H1 (cell line): Measurements from ENCODE around the gene IFT122. TPM values are rescaled to one million over a fixed set of nuclear protein-coding genes. Genes with fewer than 3 reads are reported as not detected.

Source experiments
- CTCF ChIA-PET: fragments of 300-600 bp; sonication (Branson Sonifier 250); formaldehyde crosslinking; loops from one replicate; lab custom pipeline; 2021; ENCODE audit not compliant: partially characterized antibody; lab: Charles Lee
- POLR2A ChIA-PET: fragments of 300-600 bp; sonication (Branson Sonifier 250); formaldehyde crosslinking; loops from one replicate; lab custom pipeline; 2021; ENCODE audit warnings: inconsistent platforms; ENCODE audit not compliant: partially characterized antibody; lab: Charles Lee
- DNase-seq, 2 experiments: peaks; one replicate each; pipeline versions ENCODE4 v3.0.0 to v3.0.0-alpha.2; 2010 to 2022; ENCODE audit warnings: low spot score in 2 of 2, low read depth in 1 of 2, mixed read lengths in 1 of 2
- FAIRE-seq: peaks from 2 replicates; lab custom pipeline; 2011; peaks lifted over from hg19 to GRCh38; lab: Jason Lieb, UNC
- H2AFZ ChIP-seq: 2 replicates; pipeline ENCODE4 v1.8.1; 2012; ENCODE audit warnings: low read length, inconsistent platforms
- H2AK5ac ChIP-seq: 2 replicates; pipeline ENCODE4 v1.6.1; 2013; ENCODE audit warnings: low read depth, low read length
- H2BK120ac ChIP-seq: replicated peaks from 2 replicates; pipeline ENCODE3; 2013; ENCODE audit warnings: low read depth, low read length, inconsistent platforms
- H2BK12ac ChIP-seq: 2 replicates; pipeline ENCODE4 v1.6.1; 2013; ENCODE audit warnings: low read depth, low read length
- H2BK15ac ChIP-seq: 2 replicates; pipeline ENCODE4 v1.6.1; 2013; ENCODE audit warnings: low read length
- H2BK20ac ChIP-seq: 2 replicates; pipeline ENCODE4 v1.6.1; 2013; ENCODE audit warnings: low read length
- H2BK5ac ChIP-seq: 2 replicates; pipeline ENCODE4 v1.6.1; 2013; ENCODE audit warnings: low read depth, low read length
- H3K14ac ChIP-seq: 2 replicates; pipeline ENCODE4 v1.6.1; 2013; ENCODE audit warnings: inconsistent platforms; ENCODE audit not compliant: insufficient read length
- H3K18ac ChIP-seq: 2 replicates; pipeline ENCODE4 v1.6.1; 2013; ENCODE audit warnings: low read length; ENCODE audit errors: extremely low read depth
- H3K23ac ChIP-seq: 2 replicates; pipeline ENCODE4 v1.6.1; 2013; ENCODE audit warnings: inconsistent platforms; ENCODE audit not compliant: insufficient read length
- H3K23me2 ChIP-seq: 2 replicates; pipeline ENCODE4 v1.6.1; 2013; ENCODE audit warnings: low read depth, low read length
- H3K27ac ChIP-seq: 2 replicates; pipeline ENCODE4 v1.6.1; 2011; ENCODE audit warnings: low read depth, low read length, inconsistent platforms
- H3K27me3 ChIP-seq, 4 experiments: replicated peaks in 1 of 4; 1 replicate in 1 of 4; 2 replicates in 3 of 4; pipeline versions ENCODE4 v1.6.1 to v1.8.1; 2011 to 2013; ENCODE audit warnings: low read length in 3 of 4, mild to moderate bottlenecking in 3 of 4, inconsistent platforms in 2 of 4, mixed read lengths in 2 of 4, moderate library complexity in 1 of 4; ENCODE audit not compliant: control insufficient read depth in 3 of 4, insufficient read depth in 3 of 4; ENCODE audit errors: extremely low read depth in 1 of 4
- H3K36me3 ChIP-seq, 4 experiments: 2 replicates each; pipeline versions ENCODE4 v1.6.1 to v1.8.1; 2011 to 2013; ENCODE audit warnings: mild to moderate bottlenecking in 4 of 4, low read length in 3 of 4, moderate library complexity in 2 of 4, control low read depth in 1 of 4, inconsistent platforms in 1 of 4; ENCODE audit not compliant: insufficient read depth in 4 of 4, control insufficient read depth in 2 of 4
- H3K4ac ChIP-seq: replicated peaks from 2 replicates; pipeline ENCODE3; 2013; ENCODE audit warnings: low read length, low read depth, mixed read lengths, inconsistent platforms; ENCODE audit not compliant: insufficient read length
- H3K4me1 ChIP-seq, 4 experiments: replicated peaks in 1 of 4; 1 replicate in 1 of 4; 2 replicates in 3 of 4; pipeline versions ENCODE4 v1.6.1 to v1.8.1; 2011 to 2013; ENCODE audit warnings: low read length in 3 of 4, inconsistent platforms in 2 of 4, mixed read lengths in 1 of 4; ENCODE audit not compliant: insufficient read depth in 4 of 4, control insufficient read depth in 3 of 4
- H3K4me2 ChIP-seq, 2 experiments: 2 replicates each; pipeline versions ENCODE4 v1.6.1 to v1.8.1; 2011 to 2013; ENCODE audit warnings: low read depth in 2 of 2, low read length in 2 of 2, control low read depth in 1 of 2, inconsistent platforms in 1 of 2, mild to moderate bottlenecking in 1 of 2; ENCODE audit not compliant: insufficient read depth in 1 of 2
- H3K4me3 ChIP-seq, 4 experiments: fragments of 200-600, 300-600 bp in 1 of 4; sonication (generic), shearing (Covaris generic), sonication (Bioruptor Twin) in 1 of 4; 2 replicates each; pipeline versions ENCODE4 v1.5.1 to v1.8.1; 2011 to 2016; ENCODE audit warnings: low read length in 4 of 4, low read depth in 3 of 4, control low read depth in 2 of 4, inconsistent platforms in 2 of 4, mild to moderate bottlenecking in 2 of 4, mixed read lengths in 1 of 4, moderate library complexity in 1 of 4; ENCODE audit not compliant: insufficient read depth in 2 of 4; ENCODE audit errors: extremely low read depth in 1 of 4
- H3K56ac ChIP-seq: replicated peaks from 2 replicates; pipeline ENCODE3; 2013; ENCODE audit warnings: low read depth, mild to moderate bottlenecking, mixed read lengths, low read length, inconsistent platforms; ENCODE audit not compliant: insufficient read length
- H3K79me1 ChIP-seq: 2 replicates; pipeline ENCODE4 v1.6.1; 2013; ENCODE audit warnings: low read depth, low read length, control low read depth
- H3K79me2 ChIP-seq, 2 experiments: 2 replicates each; pipeline versions ENCODE4 v1.6.1 to v1.8.1; 2012 to 2013; ENCODE audit warnings: low read length in 2 of 2, mild to moderate bottlenecking in 2 of 2, inconsistent platforms in 1 of 2; ENCODE audit not compliant: insufficient read depth in 2 of 2, control insufficient read depth in 1 of 2
- H3K9ac ChIP-seq, 4 experiments: replicated peaks in 1 of 4; 1 replicate in 1 of 4; 2 replicates in 3 of 4; pipeline versions ENCODE4 v1.6.1 to v1.8.1; 2011 to 2013; ENCODE audit warnings: low read depth in 3 of 4, low read length in 3 of 4, control low read depth in 2 of 4, mild to moderate bottlenecking in 2 of 4, moderate library complexity in 2 of 4, inconsistent platforms in 1 of 4; ENCODE audit errors: extremely low read depth in 1 of 4
- H3K9me3 ChIP-seq, 2 experiments: 2 replicates each; pipeline versions ENCODE4 v1.6.1 to v1.8.1; 2012 to 2013; ENCODE audit warnings: mild to moderate bottlenecking in 2 of 2, moderate library complexity in 2 of 2, control low read depth in 1 of 2, inconsistent platforms in 1 of 2, low read depth in 1 of 2, low read length in 1 of 2, mixed read lengths in 1 of 2; ENCODE audit not compliant: insufficient read depth in 2 of 2
- H4K20me1 ChIP-seq, 2 experiments: replicated peaks in 1 of 2; 2 replicates each; pipeline versions ENCODE3 to v1.8.1; 2011 to 2013; ENCODE audit warnings: inconsistent platforms in 2 of 2, low read length in 2 of 2, mild to moderate bottlenecking in 1 of 2; ENCODE audit not compliant: insufficient read depth in 2 of 2, control insufficient read depth in 1 of 2
- H4K5ac ChIP-seq: 2 replicates; pipeline ENCODE4 v1.6.1; 2013; ENCODE audit warnings: low read length, low read depth, mixed read lengths, inconsistent platforms; ENCODE audit not compliant: insufficient read length
- H4K8ac ChIP-seq: 2 replicates; pipeline ENCODE4 v1.8.0; 2013; ENCODE audit warnings: mild to moderate bottlenecking, moderate library complexity, low read length, inconsistent platforms; ENCODE audit not compliant: insufficient read depth; ENCODE audit errors: extremely low read depth
- H4K91ac ChIP-seq: replicated peaks from 2 replicates; pipeline ENCODE3; 2013; ENCODE audit warnings: low read length, mixed read lengths, inconsistent platforms; ENCODE audit not compliant: insufficient read length
- CBX8 ChIP-seq: fragments of 300-800, 300-1000 bp; sonication (generic); IDR thresholded peaks from 2 replicates; pipeline ENCODE4 v1.7.1; 2016; ENCODE audit warnings: low read depth, low read length, borderline replicate concordance
- CTBP2 ChIP-seq: IDR thresholded peaks from 2 replicates; pipeline ENCODE4 v1.7.0; 2011; ENCODE audit warnings: borderline replicate concordance, mild to moderate bottlenecking, moderate library complexity, mixed read lengths, low read length; ENCODE audit not compliant: insufficient read depth, insufficient read length
- EGR1 ChIP-seq: IDR thresholded peaks from 2 replicates; pipeline ENCODE4 v1.6.1; 2011; ENCODE audit warnings: low read depth, low read length, borderline replicate concordance
- KDM4A ChIP-seq: IDR thresholded peaks from one replicate; pipeline ENCODE4 v1.7.1; 2012; ENCODE audit warnings: low read depth, mild to moderate bottlenecking, moderate library complexity, low read length, inconsistent platforms; ENCODE audit not compliant: severe bottlenecking
- POLR2AphosphoS5 ChIP-seq: IDR thresholded peaks from 2 replicates; pipeline ENCODE4 v1.6.1; 2011; ENCODE audit warnings: low read depth, low read length
- RNF2 ChIP-seq: fragments of 200-900, 300-1000 bp; sonication (generic); IDR thresholded peaks from 2 replicates; pipeline ENCODE4 v1.7.1; 2016; ENCODE audit warnings: borderline replicate concordance, low read depth, mild to moderate bottlenecking, antibody characterized with exemption, low read length; ENCODE audit not compliant: poor library complexity, severe bottlenecking; ENCODE audit errors: missing control alignments
- SIX5 ChIP-seq: IDR thresholded peaks from 2 replicates; pipeline ENCODE4 v1.6.1; 2011; ENCODE audit warnings: mild to moderate bottlenecking, low read depth, low read length
- TCF12 ChIP-seq: IDR thresholded peaks from 2 replicates; pipeline ENCODE4 v1.6.1; 2011; ENCODE audit warnings: low read depth, mild to moderate bottlenecking, low read length
- WGBS, 2 experiments: shearing (Covaris generic) in 1 of 2; methylation state at CpG; one replicate each; pipeline versions ENCODE4 v1.1.6 to v1.1.7; 2013 to 2015; ENCODE audit warnings: low lambda C conversion rate in 2 of 2, mixed read lengths in 2 of 2, inconsistent platforms in 1 of 2, low coverage in 1 of 2, missing lambda C conversion rate in 1 of 2; ENCODE audit not compliant: insufficient replicate concordance in 2 of 2, insufficient coverage in 1 of 2, insufficient read length in 1 of 2; ENCODE audit errors: extremely low coverage in 1 of 2, missing lambda C conversion rate in 1 of 2; 5-methylcytosine and 5-hydroxymethylcytosine counted together
- polyA plus RNA-seq, 7 experiments: library from polyadenylated mRNA; depleted of rRNA in 3 of 7; stranded (reverse) in 5 of 7; unstranded in 2 of 7; fragments of >200 nt in 5 of 7; fragments of 200-250 nt in 2 of 7; gene quantifications; 1 replicate in 5 of 7; 2 replicates in 1 of 7; 4 replicates in 1 of 7; pipeline versions ENCODE4 v1.2.1 to v1.2.3, GENCODE V29; 2011 to 2013; ENCODE audit warnings: missing spikeins in 2 of 7, mixed read lengths in 2 of 7
- total RNA-seq: library from RNA; stranded (reverse); fragmentation: NEBNext Ultra II Directional; extraction: Animal tissue kit (Norgen Biotek cat#: 25700); gene quantifications from 2 replicates; pipeline ENCODE4 v1.2.1, GENCODE V29; 2021
- TF ChIP-seq, protein P1 (sequence below): IDR thresholded peaks from 2 replicates; pipeline ENCODE4 v1.6.1; 2012; ENCODE audit warnings: low read length, inconsistent platforms
- TF ChIP-seq, protein P2 (sequence below): IDR thresholded peaks from 2 replicates; pipeline ENCODE4 v1.6.1; 2011; ENCODE audit warnings: low read depth, mild to moderate bottlenecking, low read length; ENCODE audit not compliant: insufficient read depth

IFT122 gene
- total and polyA plus RNA-seq, 2 of the 8 experiments (the other 6 are each of a cell fraction or from before 2014, with no cell fraction given), result 23.7 to 25.1 TPM

DNA sequence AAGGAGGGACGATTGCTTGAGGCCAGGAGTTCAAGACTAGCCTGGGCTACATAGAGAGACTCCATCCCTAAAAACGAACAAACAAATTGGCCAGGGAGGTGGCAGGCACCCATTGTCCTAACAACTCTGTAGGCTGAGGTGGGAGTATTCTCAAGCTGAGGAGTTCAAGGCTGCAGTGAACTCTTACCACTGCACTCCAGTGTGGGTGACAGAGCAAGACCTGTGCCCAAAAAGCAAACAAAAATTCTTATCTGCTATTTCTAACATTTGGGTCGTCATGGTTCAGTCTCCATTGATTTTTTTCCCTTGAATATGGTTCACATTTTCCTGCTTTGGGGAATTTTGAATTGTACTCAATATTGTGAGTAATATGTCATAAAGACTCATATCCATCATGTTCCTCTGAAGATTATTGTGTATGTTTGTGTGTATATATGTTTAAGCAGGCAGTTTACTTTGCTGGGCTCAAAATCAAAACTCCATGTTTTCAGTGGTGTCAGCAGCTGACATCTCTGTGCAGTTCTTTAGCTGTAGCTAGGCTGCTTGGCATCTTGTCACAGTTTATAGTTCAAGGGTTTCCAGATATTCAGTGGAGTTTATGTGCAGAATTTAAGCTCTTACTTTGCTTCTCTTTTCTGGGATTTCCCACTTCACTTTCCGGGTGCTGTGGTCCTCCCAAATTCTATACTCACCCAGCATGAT lies 33.2 kb downstream of the IFT122 start:
- Histone ChIP-seq H2AK5ac (no peak overlapping the region), H3K4ac (no peak overlapping the region), H3K4me3 (no peak overlapping the region), H4K8ac (no peak overlapping the region), H3K14ac (no peak overlapping the region), H3K23ac (no peak overlapping the region), H3K79me1 (no peaks in the 10 kb centered on the region), H3K36me3 (peaks cover 2 to 18% (median 11%) of the 10 kb centered on the region in 4 experiments; a peak in 6 of 8 replicates), H2BK120ac (no peak overlapping the region), H2BK15ac (no peak overlapping the region), H3K27me3 (no peaks in the 10 kb centered on the region), H3K9ac (no peak overlapping the region), H2BK5ac (no peak overlapping the region), H3K4me2 (no peak overlapping the region), H3K9me3 (no peaks in the 10 kb centered on the region), H4K91ac (no peak overlapping the region), H2BK12ac (no peak overlapping the region), H2BK20ac (no peak overlapping the region), H3K27ac (no peak overlapping the region), H3K18ac (no peak overlapping the region), H2AFZ (no peak overlapping the region), H3K4me1 (no peaks in the 10 kb centered on the region), H4K20me1 (no peaks in the 10 kb centered on the region), H3K23me2 (no peaks in the 10 kb centered on the region), H3K56ac (no peak overlapping the region), H3K79me2 (no peaks in the 10 kb centered on the region), H4K5ac (no peak overlapping the region)
- FAIRE-seq (no peak), DNase-seq (no peak)
- POLR2A ChIA-PET, result no interaction called here
- CTCF ChIA-PET, result interaction anchor here (0.7 to 1.1 kb wide), 3 partner anchors 17 to 29 kb away, joined by 3 to 4 read pairs (median 3); no protein-coding TSS in a partner anchor
- 82% methylated on average over 4 of the region's 4 CpGs; no CpG with 5 or more reads in 1 of the 2 experiments for WGBS, 2 experiments
- TF ChIP-seq KDM4A (no peak), POLR2AphosphoS5 (no peak), EGR1 (no peak), CBX8 (no peak), CTBP2 (no peak), TCF12 (no peak), RNF2 (no peak), SIX5 (no peak)
- TF ChIP-seq, protein P1, sequence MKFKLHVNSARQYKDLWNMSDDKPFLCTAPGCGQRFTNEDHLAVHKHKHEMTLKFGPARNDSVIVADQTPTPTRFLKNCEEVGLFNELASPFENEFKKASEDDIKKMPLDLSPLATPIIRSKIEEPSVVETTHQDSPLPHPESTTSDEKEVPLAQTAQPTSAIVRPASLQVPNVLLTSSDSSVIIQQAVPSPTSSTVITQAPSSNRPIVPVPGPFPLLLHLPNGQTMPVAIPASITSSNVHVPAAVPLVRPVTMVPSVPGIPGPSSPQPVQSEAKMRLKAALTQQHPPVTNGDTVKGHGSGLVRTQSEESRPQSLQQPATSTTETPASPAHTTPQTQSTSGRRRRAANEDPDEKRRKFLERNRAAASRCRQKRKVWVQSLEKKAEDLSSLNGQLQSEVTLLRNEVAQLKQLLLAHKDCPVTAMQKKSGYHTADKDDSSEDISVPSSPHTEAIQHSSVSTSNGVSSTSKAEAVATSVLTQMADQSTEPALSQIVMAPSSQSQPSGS, result no peak
- TF ChIP-seq, protein P2, sequence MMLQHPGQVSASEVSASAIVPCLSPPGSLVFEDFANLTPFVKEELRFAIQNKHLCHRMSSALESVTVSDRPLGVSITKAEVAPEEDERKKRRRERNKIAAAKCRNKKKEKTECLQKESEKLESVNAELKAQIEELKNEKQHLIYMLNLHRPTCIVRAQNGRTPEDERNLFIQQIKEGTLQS, result no peak
